ENCODE data around the gene ZNF529. TPM values are rescaled to one million over a fixed set of nuclear protein-coding genes. Genes with fewer than 3 reads are reported as not detected.

ZNF529 gene
- total and polyA plus RNA-seq, 2 of the 8 experiments (the other 6 are each of a cell fraction or from before 2014, with no cell fraction given), result 8.4 to 14.1 TPM

DNA sequence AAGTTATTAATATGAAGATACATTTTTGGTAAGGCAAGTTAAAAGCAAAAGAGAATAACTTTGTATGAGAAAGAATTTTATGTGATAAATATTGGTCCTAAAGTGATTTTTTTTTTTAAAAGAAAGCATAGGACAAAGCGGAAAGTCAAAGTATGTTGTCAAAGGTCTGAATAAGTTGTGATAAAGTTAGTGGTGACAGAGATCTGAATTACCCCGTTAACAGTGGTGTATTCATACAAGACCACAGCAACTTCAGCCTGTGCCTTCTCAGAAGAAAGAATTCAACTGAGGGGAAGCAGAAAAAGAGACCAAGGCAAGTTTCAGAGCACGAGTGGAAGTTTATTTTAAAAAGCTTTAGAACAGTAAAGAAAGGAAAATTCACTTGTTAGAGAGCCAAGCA, 64.8 kb downstream of the ZNF529 start:
- Histone ChIP-seq H3K4me2 (ENCODE audit: insufficient read depth in 1 of 2, low read depth in 2 of 2, low read length in 2 of 2) (no peak overlapping the region), H4K20me1 (replicated peaks in 1 of 2; ENCODE audit: control insufficient read depth in 1 of 2, insufficient read depth in 2 of 2, low read length in 2 of 2) (no peaks in the 10 kb centered on the region), H2BK120ac (replicated peaks; ENCODE audit: low read depth, low read length) (no peak overlapping the region), H4K5ac (ENCODE audit: insufficient read length, low read depth, low read length) (no peak overlapping the region), H2BK15ac (ENCODE audit: low read length) (no peak overlapping the region), H2BK20ac (ENCODE audit: low read length) (no peak overlapping the region), H3K4me1 (replicated peaks in 1 of 4; ENCODE audit: control insufficient read depth in 3 of 4, insufficient read depth in 4 of 4, low read length in 3 of 4) (no peaks in the 10 kb centered on the region), H3K4ac (replicated peaks; ENCODE audit: insufficient read length, low read depth, low read length) (no peak overlapping the region), H2AK5ac (ENCODE audit: low read depth, low read length) (no peak overlapping the region), H3K79me2 (ENCODE audit: control insufficient read depth in 1 of 2, insufficient read depth in 2 of 2, low read length in 2 of 2) (no peaks in the 10 kb centered on the region), H3K27ac (ENCODE audit: low read depth, low read length) (no peak overlapping the region), H4K8ac (ENCODE audit: extremely low read depth, insufficient read depth, low read length) (no peak overlapping the region), H3K36me3 (ENCODE audit: control insufficient read depth in 2 of 4, insufficient read depth in 4 of 4, low read length in 3 of 4) (peaks cover 0 to 24% (median 6%) of the 10 kb centered on the region in 4 experiments; a peak in 3 of 8 replicates), H4K91ac (replicated peaks; ENCODE audit: insufficient read length, low read length) (no peak overlapping the region), H2BK5ac (ENCODE audit: low read depth, low read length) (no peak overlapping the region), H2AFZ (ENCODE audit: low read length) (no peak overlapping the region), H3K56ac (replicated peaks; ENCODE audit: insufficient read length, low read depth, low read length) (no peak overlapping the region), H2BK12ac (ENCODE audit: low read depth, low read length) (no peak overlapping the region), H3K79me1 (ENCODE audit: low read depth, low read length) (no peaks in the 10 kb centered on the region), H3K18ac (ENCODE audit: extremely low read depth, low read length) (no peak overlapping the region), H3K9ac (replicated peaks in 1 of 4; ENCODE audit: extremely low read depth in 1 of 4, low read depth in 3 of 4, low read length in 3 of 4) (no peak overlapping the region), H3K9me3 (ENCODE audit: insufficient read depth in 2 of 2, low read depth in 1 of 2, low read length in 1 of 2) (peaks cover 44 to 72% of the 10 kb centered on the region in 2 experiments), H3K23ac (ENCODE audit: insufficient read length) (no peak overlapping the region), H3K4me3 (ENCODE audit: extremely low read depth in 1 of 4, insufficient read depth in 2 of 4, low read depth in 3 of 4, low read length in 4 of 4) (no peak overlapping the region), H3K23me2 (ENCODE audit: low read depth, low read length) (no peaks in the 10 kb centered on the region), H3K27me3 (replicated peaks in 1 of 4; ENCODE audit: control insufficient read depth in 3 of 4, extremely low read depth in 1 of 4, insufficient read depth in 3 of 4, low read length in 3 of 4) (no peaks in the 10 kb centered on the region), H3K14ac (ENCODE audit: insufficient read length) (no peak overlapping the region)
- CTCF ChIA-PET (ENCODE audit: partially characterized antibody), result no interaction called here
- POLR2A ChIA-PET (ENCODE audit: partially characterized antibody), result interaction anchor here (1.0 kb wide), 1 partner anchor 11 kb away, joined by 3 read pairs; no protein-coding TSS in a partner anchor
- 82 to 100% methylated on average over 1 to 3 of the region's 3 CpGs for WGBS, 2 experiments (ENCODE audit: extremely low coverage in 1 of 2, insufficient coverage in 1 of 2, insufficient read length in 1 of 2, insufficient replicate concordance in 2 of 2, low coverage in 1 of 2, low lambda C conversion rate in 2 of 2, missing lambda C conversion rate in 1 of 2)
- no peak for FAIRE-seq
- no peak for DNase-seq (ENCODE audit: low read depth in 1 of 2, low spot score in 2 of 2)
- TF ChIP-seq GABPA (IDR thresholded peaks at IDR 0.05; ENCODE audit: borderline replicate concordance, insufficient read depth, low read length), result no peak
- no peak for TF ChIP-seq USF2 (IDR thresholded peaks at IDR 0.05; ENCODE audit: low read length)
- no peak for TF ChIP-seq KDM1A (IDR thresholded peaks at IDR 0.05; ENCODE audit: borderline replicate concordance, low read length)
- TF ChIP-seq BCL11A (IDR thresholded peaks at IDR 0.05; ENCODE audit: low read depth in 2 of 2, low read length in 2 of 2), result no peak
- TF ChIP-seq EGR1 (IDR thresholded peaks at IDR 0.05; ENCODE audit: borderline replicate concordance, low read depth, low read length), result no peak
- TF ChIP-seq RAD21 (IDR thresholded peaks at IDR 0.05 in 1 of 2, conservative IDR thresholded peaks at IDR 0.05 in 1 of 2; ENCODE audit: low read depth in 2 of 2, low read length in 2 of 2), result no peak
- TF ChIP-seq TBP (IDR thresholded peaks at IDR 0.05; ENCODE audit: low read depth, low read length), result no peak
- TF ChIP-seq CHD1 (IDR thresholded peaks at IDR 0.05; ENCODE audit: low read depth, low read length), result no peak
- no peak for TF ChIP-seq CBX8 (IDR thresholded peaks at IDR 0.05; ENCODE audit: borderline replicate concordance, low read depth, low read length)
- TF ChIP-seq EZH2 (IDR thresholded peaks at IDR 0.05; ENCODE audit: low read depth, low read length, severe bottlenecking), result no peak
- TF ChIP-seq SRF (IDR thresholded peaks at IDR 0.05; ENCODE audit: low read depth, low read length), result no peak
- no peak for TF ChIP-seq EP300 (IDR thresholded peaks at IDR 0.05; ENCODE audit: borderline replicate concordance in 1 of 2, low read depth in 2 of 2, low read length in 2 of 2)
- TF ChIP-seq SIRT6 (IDR thresholded peaks at IDR 0.05; ENCODE audit: low read length), result no peak
